Natural killer cell (primary cell): ENCODE measurements around the gene CEP112. TPM values are rescaled to one million over a fixed set of nuclear protein-coding genes. Genes with fewer than 3 reads are reported as not detected.

Experiments used
- ATAC-seq, 3 donors: fragments of 150-1000 bp in 2 of 3; fragments of 200-7000 bp in 1 of 3; cut with Tn5 transposase; 1 replicate in 1 of 3; 2 replicates in 2 of 3; pipeline ENCODE4 v1.10.0; 2021; ENCODE audit warnings: mild to moderate bottlenecking in 2 of 3, moderate library complexity in 2 of 3
- DNase-seq, 2 donors: peaks; one replicate each; pipeline versions ENCODE4 v3.0.0 to v3.0.0-alpha.2; 2013 to 2021; ENCODE audit warnings: mixed read lengths in 1 of 2
- H3K27ac ChIP-seq: one replicate; pipeline ENCODE4 v1.5.1; 2013; ENCODE audit warnings: mild to moderate bottlenecking, low read length
- H3K27me3 ChIP-seq: one replicate; pipeline ENCODE4 v1.6.1; 2013; ENCODE audit warnings: low read length; ENCODE audit not compliant: control insufficient read depth, insufficient read depth
- H3K36me3 ChIP-seq: one replicate; pipeline ENCODE4 v1.6.1; 2013; ENCODE audit warnings: low read length; ENCODE audit not compliant: control insufficient read depth, insufficient read depth
- H3K4me1 ChIP-seq: one replicate; pipeline ENCODE4 v1.6.1; 2013; ENCODE audit warnings: low read length; ENCODE audit not compliant: control insufficient read depth, insufficient read depth
- H3K4me3 ChIP-seq: one replicate; pipeline ENCODE4 v1.5.1; 2013; ENCODE audit warnings: low read length
- H3K9me3 ChIP-seq: one replicate; pipeline ENCODE4 v1.6.1; 2013; ENCODE audit warnings: low read length; ENCODE audit not compliant: control insufficient read depth, insufficient read depth
- H3K27ac Mint-ChIP-seq, 2 donors: one replicate each; pipeline ENCODE4 v1.8.0; 2022; ENCODE audit warnings: mild to moderate bottlenecking in 2 of 2, mixed read lengths in 2 of 2, moderate library complexity in 1 of 2
- H3K27me3 Mint-ChIP-seq, 2 donors: one replicate each; pipeline ENCODE4 v1.8.0; 2022; ENCODE audit warnings: low read depth in 2 of 2, mixed read lengths in 2 of 2
- H3K36me3 Mint-ChIP-seq: one replicate; pipeline ENCODE4 v1.8.0; 2022; ENCODE audit warnings: mixed read lengths
- H3K4me1 Mint-ChIP-seq, 2 donors: one replicate each; pipeline ENCODE4 v1.8.0; 2022; ENCODE audit warnings: mixed read lengths in 2 of 2
- H3K4me3 Mint-ChIP-seq: one replicate; pipeline ENCODE4 v1.8.0; 2022; ENCODE audit warnings: mild to moderate bottlenecking, moderate library complexity, mixed read lengths
- H3K9me3 Mint-ChIP-seq, 2 donors: one replicate each; pipeline ENCODE4 v1.8.0; 2022; ENCODE audit warnings: mixed read lengths in 2 of 2
- CTCF ChIP-seq: fragments of 200-600 bp; IDR thresholded peaks from one replicate; pipeline ENCODE4 v1.8.0; 2022; ENCODE audit warnings: antibody characterized with exemption
- WGBS: methylation state at CpG from one replicate; pipeline ENCODE4 v1.1.7; 2013; ENCODE audit warnings: missing lambda C conversion rate; ENCODE audit not compliant: insufficient coverage; 5-methylcytosine and 5-hydroxymethylcytosine counted together
- intact Hi-C: fragments of 100-400 bp; cut with micrococcal nuclease; formaldehyde crosslinking; loops from one replicate; pipeline ENCODE4 v1.14.2; 2022
- total RNA-seq, 4 donors: library from RNA; stranded (reverse); fragments of 120-200 nt in 1 of 4; gene quantifications; one replicate each; pipeline versions ENCODE4 v1.2.3 to v1.2.4, GENCODE V29; 2013 to 2022

The CEP112 gene
- total RNA-seq, 3 donors from 2014 or later (not counting 1 experiment from before 2014, with no cell fraction given): 0.60 to 1.1 (median 0.85) TPM

GRCh38 chr17:65994114-65994513, 197.8 kb downstream of the CEP112 start:
- Mint-ChIP-seq H3K4me1 (no peaks in the 10 kb centered on the region), H3K4me3 (no peak overlapping the region), H3K27me3 (peaks cover 2 to 12% of the 10 kb centered on the region in 2 donors), H3K36me3 (no peaks in the 10 kb centered on the region), H3K27ac (no peak overlapping the region), H3K9me3 (no peaks in the 10 kb centered on the region)
- DNase-seq (no peak), ATAC-seq (no peak)
- H3K4me1 ChIP-seq: no peaks in the 10 kb centered on the region
- peaks cover 2% of the 10 kb centered on the region for H3K9me3 ChIP-seq
- H3K27me3 ChIP-seq: no peaks in the 10 kb centered on the region
- no peak overlapping the region for H3K27ac ChIP-seq
- WGBS: 73% methylated on average over 2 of the region's 2 CpGs
- H3K36me3 ChIP-seq: no peaks in the 10 kb centered on the region
- TF ChIP-seq CTCF: no peak
- intact Hi-C loops: no loop called here
- H3K4me3 ChIP-seq: no peak overlapping the region

- no peak overlapping the region for H3K27ac Mint-ChIP-seq
- Histone ChIP-seq H3K4me3 (no peak overlapping the region), H3K27me3 (no peaks in the 10 kb centered on the region), H3K9me3 (peaks cover 13% of the 10 kb centered on the region), H3K4me1 (no peaks in the 10 kb centered on the region), H3K27ac (no peak overlapping the region), H3K36me3 (no peaks in the 10 kb centered on the region)
- DNase-seq (no peak), ATAC-seq (no peak)
- H3K4me1 Mint-ChIP-seq: no peaks in the 10 kb centered on the region
- intact Hi-C loops: no loop called here
- WGBS: 91% methylated on average over 3 of the region's 3 CpGs
- peaks cover 4 to 12% of the 10 kb centered on the region in 2 donors for H3K27me3 Mint-ChIP-seq
- H3K9me3 Mint-ChIP-seq: peaks cover 5 to 11% of the 10 kb centered on the region in 2 donors
- peaks cover 11% of the 10 kb centered on the region for H3K36me3 Mint-ChIP-seq
- no peak overlapping the region for H3K4me3 Mint-ChIP-seq
- TF ChIP-seq CTCF: no peak
These were observed 201.3 kb downstream of the CEP112 start for GRCh38 chr17:65990593-65990992.

GRCh38 chr17:65988451-65988850, 203.5 kb downstream of the CEP112 start:
- no peak for DNase-seq
- Mint-ChIP-seq H3K9me3 (peaks cover 8 to 11% of the 10 kb centered on the region in 2 donors), H3K4me1 (no peaks in the 10 kb centered on the region), H3K27ac (no peak overlapping the region), H3K27me3 (peaks cover 12% of the 10 kb centered on the region in 2 donors), H3K36me3 (peaks cover 11% of the 10 kb centered on the region), H3K4me3 (no peak overlapping the region)
- no peaks in the 10 kb centered on the region for H3K4me1 ChIP-seq
- intact Hi-C loops: no loop called here
- H3K36me3 ChIP-seq: no peaks in the 10 kb centered on the region
- H3K9me3 ChIP-seq: peaks cover 13% of the 10 kb centered on the region
- no peak for ATAC-seq
- no peak for TF ChIP-seq CTCF
- no peak overlapping the region for H3K4me3 ChIP-seq
- H3K27me3 ChIP-seq: no peaks in the 10 kb centered on the region
- no peak overlapping the region for H3K27ac ChIP-seq

GRCh38 chr17:65987988-65988387, 203.9 kb downstream of the CEP112 start:
- no peak overlapping the region for H3K27ac ChIP-seq
- no peak for TF ChIP-seq CTCF
- H3K27me3 Mint-ChIP-seq: peaks cover 7 to 10% of the 10 kb centered on the region in 2 donors
- no peaks in the 10 kb centered on the region for H3K4me1 Mint-ChIP-seq
- no peak overlapping the region for H3K27ac Mint-ChIP-seq
- peaks cover 13% of the 10 kb centered on the region for H3K9me3 ChIP-seq
- H3K4me3 Mint-ChIP-seq: no peak overlapping the region
- WGBS: 69% methylated on average over 2 of the region's 2 CpGs
- peaks cover 2% of the 10 kb centered on the region for H3K27me3 ChIP-seq
- no peak overlapping the region for H3K4me3 ChIP-seq
- H3K9me3 Mint-ChIP-seq: peaks cover 8 to 11% of the 10 kb centered on the region in 2 donors
- no peak for ATAC-seq
- DNase-seq: peak in 1 of 2 donors; percentile 14
- intact Hi-C loops: no loop called here
- no peaks in the 10 kb centered on the region for H3K4me1 ChIP-seq
- no peaks in the 10 kb centered on the region for H3K36me3 ChIP-seq
- H3K36me3 Mint-ChIP-seq: peaks cover 11% of the 10 kb centered on the region
